HG02884 (cell line): ENCODE measurements around the gene PALD1.
A peak's percentile ranks its signal among the peaks of the same experiment; 100 is the strongest.
"Not testable (repeated sequence)": the region's sequence is repeated elsewhere in the genome, so short reads cannot be mapped to it uniquely, and the experiment has no call there.

Experiments used
- ATAC-seq: cut with Tn5 transposase; IDR thresholded peaks from one replicate; pipeline ENCODE4 v1.9.1; 2021; ENCODE audit warnings: mild to moderate bottlenecking, moderate library complexity; ENCODE audit not compliant: unreplicated experiment

Gene PALD1

GRCh38 chr10:70481831-70482530, 3.4 kb downstream of the PALD1 start:
- ATAC-seq, result no peak

GRCh38 chr10:70482982-70483760, 4.6 kb downstream of the PALD1 start:
- ATAC-seq, result no peak

GRCh38 chr10:70483872-70484271, 5.3 kb downstream of the PALD1 start:
- not testable (repeated sequence) for ATAC-seq

- ATAC-seq, result no peak
Measured at GRCh38 chr10:70487824-70488223, 9.3 kb downstream of the PALD1 start.

- no peak for ATAC-seq
Measured at GRCh38 chr10:70490142-70490541, 11.6 kb downstream of the PALD1 start.

- no peak for ATAC-seq
Measured at GRCh38 chr10:70491614-70492013, 13.0 kb downstream of the PALD1 start.

- ATAC-seq, result peak; percentile 30
Measured at GRCh38 chr10:70492786-70493659, 14.5 kb downstream of the PALD1 start.

GRCh38 chr10:70493660-70494234, 15.2 kb downstream of the PALD1 start:
- ATAC-seq, result peak; percentile 61

- no peak for ATAC-seq
Measured at GRCh38 chr10:70494536-70494935, 16.0 kb downstream of the PALD1 start.

GRCh38 chr10:70494966-70495365, 16.4 kb downstream of the PALD1 start:
- no peak for ATAC-seq

GRCh38 chr10:70495691-70496261, 17.2 kb downstream of the PALD1 start:
- no peak for ATAC-seq

- ATAC-seq, result no peak
Measured at GRCh38 chr10:70496341-70497119, 18.0 kb downstream of the PALD1 start.

GRCh38 chr10:70497120-70497545, 18.6 kb downstream of the PALD1 start:
- no peak for ATAC-seq

- no peak for ATAC-seq
Measured at GRCh38 chr10:70498970-70499835, 20.6 kb downstream of the PALD1 start.

- no peak for ATAC-seq
Measured at GRCh38 chr10:70499836-70500167, 21.2 kb downstream of the PALD1 start.

- ATAC-seq, result no peak
Measured at GRCh38 chr10:70500368-70500767, 21.8 kb downstream of the PALD1 start.

GRCh38 chr10:70500812-70501301, 22.3 kb downstream of the PALD1 start:
- ATAC-seq, result no peak

GRCh38 chr10:70502406-70502805, 23.8 kb downstream of the PALD1 start:
- ATAC-seq, result no peak

GRCh38 chr10:70503776-70504175, 25.2 kb downstream of the PALD1 start:
- ATAC-seq, result no peak
